Measurements from ENCODE around the gene ITGA7.

Gene ITGA7

DNA sequence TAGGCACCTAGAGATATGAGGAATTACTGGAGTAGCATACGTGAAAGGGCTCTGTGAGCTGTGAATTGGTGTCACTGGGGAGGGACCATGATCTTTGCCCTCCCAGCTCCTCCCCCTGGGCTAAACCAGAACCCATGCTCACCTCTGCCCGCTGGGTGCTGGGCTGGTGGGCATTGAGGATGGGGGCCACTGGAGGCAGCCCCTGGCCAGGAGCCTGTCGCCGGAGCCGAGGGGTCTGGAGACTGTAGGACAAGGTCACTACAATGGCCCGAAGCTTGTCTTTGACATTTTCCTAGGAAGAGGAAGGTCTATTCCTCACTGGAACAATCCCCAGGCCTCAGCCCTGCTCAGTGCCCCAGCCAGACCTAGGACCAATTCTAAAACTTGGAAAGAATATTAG lies 11.6 kb downstream of the ITGA7 start:
- H3K27ac ChIP-seq: no peak overlapping the region
- TF ChIP-seq ZFX (IDR thresholded peaks at IDR 0.05): no peak
- TF ChIP-seq, protein P1, sequence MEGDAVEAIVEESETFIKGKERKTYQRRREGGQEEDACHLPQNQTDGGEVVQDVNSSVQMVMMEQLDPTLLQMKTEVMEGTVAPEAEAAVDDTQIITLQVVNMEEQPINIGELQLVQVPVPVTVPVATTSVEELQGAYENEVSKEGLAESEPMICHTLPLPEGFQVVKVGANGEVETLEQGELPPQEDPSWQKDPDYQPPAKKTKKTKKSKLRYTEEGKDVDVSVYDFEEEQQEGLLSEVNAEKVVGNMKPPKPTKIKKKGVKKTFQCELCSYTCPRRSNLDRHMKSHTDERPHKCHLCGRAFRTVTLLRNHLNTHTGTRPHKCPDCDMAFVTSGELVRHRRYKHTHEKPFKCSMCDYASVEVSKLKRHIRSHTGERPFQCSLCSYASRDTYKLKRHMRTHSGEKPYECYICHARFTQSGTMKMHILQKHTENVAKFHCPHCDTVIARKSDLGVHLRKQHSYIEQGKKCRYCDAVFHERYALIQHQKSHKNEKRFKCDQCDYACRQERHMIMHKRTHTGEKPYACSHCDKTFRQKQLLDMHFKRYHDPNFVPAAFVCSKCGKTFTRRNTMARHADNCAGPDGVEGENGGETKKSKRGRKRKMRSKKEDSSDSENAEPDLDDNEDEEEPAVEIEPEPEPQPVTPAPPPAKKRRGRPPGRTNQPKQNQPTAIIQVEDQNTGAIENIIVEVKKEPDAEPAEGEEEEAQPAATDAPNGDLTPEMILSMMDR (conservative IDR thresholded peaks at IDR 0.05): no peak

DNA sequence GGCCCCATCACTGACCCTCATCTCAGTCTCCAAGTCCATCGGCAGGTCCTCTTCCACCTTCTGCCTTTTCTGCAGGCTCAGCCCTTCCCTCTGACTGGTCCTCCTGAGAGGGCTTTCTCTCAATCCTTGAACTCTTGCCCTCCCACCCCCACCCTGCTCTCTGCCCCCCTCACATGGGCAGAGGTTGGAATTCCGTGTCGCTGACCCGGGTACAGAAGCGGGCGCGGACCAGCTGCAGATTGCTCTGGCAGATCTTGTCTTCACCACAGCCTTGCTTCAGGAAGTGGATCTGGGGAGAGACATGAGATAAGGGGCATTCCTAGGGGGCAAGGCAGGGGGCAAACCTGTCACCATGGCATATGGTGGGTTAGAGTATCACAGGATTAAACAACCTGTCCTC lies 12.4 kb downstream of the ITGA7 start:
- H3K27ac ChIP-seq: no peak overlapping the region
- no peak for TF ChIP-seq ZFX (IDR thresholded peaks at IDR 0.05)
- TF ChIP-seq, protein P1 (conservative IDR thresholded peaks at IDR 0.05): no peak

DNA sequence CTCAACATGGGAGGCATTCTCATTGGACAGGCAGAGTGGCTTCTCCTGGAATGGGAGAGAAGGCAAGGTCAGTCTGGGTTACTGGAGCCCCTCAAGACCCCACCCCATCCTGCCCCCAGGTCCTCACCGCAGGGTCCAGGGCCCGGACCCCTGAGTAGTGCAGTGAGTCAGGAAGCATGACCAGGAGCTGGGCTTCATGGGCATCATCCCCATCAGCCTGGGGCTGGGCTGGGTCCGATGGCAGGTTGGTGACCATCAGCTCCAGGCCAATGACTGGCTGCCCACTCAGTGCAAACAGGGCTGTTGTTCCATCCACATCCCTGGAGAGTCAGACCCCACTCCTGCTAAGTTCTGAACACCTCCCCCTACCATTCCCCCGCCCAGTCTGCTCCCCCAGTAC lies 13.1 kb downstream of the ITGA7 start:
- H3K27ac ChIP-seq: no peak overlapping the region
- TF ChIP-seq ZFX (IDR thresholded peaks at IDR 0.05): no peak
- TF ChIP-seq, protein P1 (conservative IDR thresholded peaks at IDR 0.05): no peak

DNA sequence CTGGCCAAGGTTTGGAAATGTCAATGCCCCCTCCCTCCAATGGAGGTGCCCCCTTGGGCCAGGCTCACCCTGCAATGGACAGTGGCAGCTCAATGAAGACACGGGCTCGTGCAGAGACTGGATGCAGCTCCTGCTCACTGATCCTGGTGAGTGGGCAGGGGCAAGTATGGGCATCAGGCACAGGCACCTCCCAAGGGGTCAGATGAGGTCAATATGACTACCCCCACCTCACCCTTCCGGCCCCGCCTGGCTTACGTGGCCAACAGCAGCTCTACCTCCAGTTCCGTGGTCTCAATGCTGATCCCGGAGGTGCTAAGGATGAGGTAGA lies 13.6 kb downstream of the ITGA7 start:
- H3K27ac ChIP-seq: no peak overlapping the region
- no peak for TF ChIP-seq ZFX (IDR thresholded peaks at IDR 0.05)
- TF ChIP-seq, protein P1 (conservative IDR thresholded peaks at IDR 0.05): no peak

DNA sequence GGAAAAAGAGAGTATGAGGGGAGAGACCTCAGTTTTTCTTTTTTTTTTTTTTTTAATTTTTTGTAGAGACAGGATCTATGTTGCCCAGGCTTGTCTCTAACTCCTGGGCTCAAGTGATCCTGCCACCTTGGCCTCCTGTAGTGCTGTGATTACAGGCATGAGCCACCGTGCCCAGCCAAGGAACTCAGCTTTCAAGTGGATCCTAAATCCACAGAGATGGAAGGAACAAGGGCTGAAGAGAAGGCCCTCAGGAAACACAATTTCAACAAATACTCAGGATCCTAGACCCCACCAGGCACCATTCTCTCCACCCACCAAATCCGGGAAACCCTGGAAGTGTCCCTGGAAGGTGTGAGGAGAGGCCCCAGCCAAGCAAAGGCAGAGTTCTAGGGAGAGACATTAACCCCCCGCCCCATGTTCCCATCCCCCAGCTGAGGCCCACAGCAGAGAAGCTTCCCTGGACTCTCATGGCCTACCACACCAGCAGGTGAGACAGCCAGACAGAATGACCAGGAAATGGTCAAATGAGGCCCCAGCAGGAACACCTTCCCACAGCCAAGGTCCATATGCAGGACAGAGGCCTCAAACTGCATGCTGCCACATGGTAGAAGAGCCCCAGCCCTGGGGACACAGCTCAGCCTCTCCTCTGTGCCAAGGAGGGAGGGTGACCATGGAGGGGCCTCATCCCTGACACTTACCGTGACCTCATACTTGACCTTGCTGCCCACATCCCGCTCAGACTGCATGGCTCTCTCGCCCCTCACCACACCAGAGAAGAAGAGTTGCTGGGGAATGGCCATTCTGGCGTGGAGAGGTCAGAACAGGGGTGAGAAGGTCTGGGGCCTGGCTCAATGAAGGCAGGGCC lies 14.1 kb downstream of the ITGA7 start:
- TF ChIP-seq, protein P1 (conservative IDR thresholded peaks at IDR 0.05): no peak
- TF ChIP-seq ZFX (IDR thresholded peaks at IDR 0.05): no peak
- H3K27ac ChIP-seq: no peak overlapping the region

DNA sequence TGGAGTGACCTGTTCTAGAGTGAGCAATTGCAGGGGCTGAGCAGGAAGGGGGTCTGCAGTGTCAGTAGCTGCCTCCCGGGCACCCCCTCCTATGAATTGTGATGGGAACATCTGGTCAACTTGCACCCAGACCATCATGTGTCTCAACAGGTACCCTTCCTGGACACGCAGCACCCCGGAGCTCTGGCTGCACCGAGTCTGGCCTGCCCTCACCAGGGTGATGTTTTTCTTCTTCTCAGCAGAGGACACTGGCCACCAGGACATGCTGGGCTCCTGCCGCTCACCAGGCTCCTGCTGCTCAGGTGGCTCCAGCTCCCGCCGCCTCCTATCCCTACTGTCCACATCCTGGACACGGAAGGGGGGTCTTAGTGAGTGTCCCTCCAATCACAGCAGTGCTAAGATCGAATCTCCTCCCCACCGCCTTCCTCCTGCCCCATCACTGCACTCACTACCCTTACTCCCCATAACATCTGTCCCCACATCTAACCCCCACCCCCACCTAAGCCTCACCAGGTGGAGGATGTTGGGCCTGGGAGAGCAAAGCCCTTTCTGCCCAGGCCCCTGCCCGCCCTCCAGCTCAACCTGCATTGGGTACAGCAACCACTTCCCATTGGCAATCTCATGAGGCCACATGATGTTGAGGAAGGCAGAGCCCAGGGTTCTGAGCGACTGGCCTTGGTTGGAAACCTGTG lies 14.9 kb downstream of the ITGA7 start:
- TF ChIP-seq, protein P1 (conservative IDR thresholded peaks at IDR 0.05): no peak
- TF ChIP-seq ZFX (IDR thresholded peaks at IDR 0.05): no peak
- no peak overlapping the region for H3K27ac ChIP-seq
